HG03039 (cell line): Measurements from ENCODE around the gene BTNL3.
"Not testable (repeated sequence)": the region's sequence is repeated elsewhere in the genome, so short reads cannot be mapped to it uniquely, and the experiment has no call there.

Experiments used
- ATAC-seq: cut with Tn5 transposase; IDR thresholded peaks from one replicate; pipeline ENCODE4 v1.9.1; 2021; ENCODE audit warnings: mild to moderate bottlenecking, moderate library complexity; ENCODE audit not compliant: unreplicated experiment

BTNL3 gene

DNA sequence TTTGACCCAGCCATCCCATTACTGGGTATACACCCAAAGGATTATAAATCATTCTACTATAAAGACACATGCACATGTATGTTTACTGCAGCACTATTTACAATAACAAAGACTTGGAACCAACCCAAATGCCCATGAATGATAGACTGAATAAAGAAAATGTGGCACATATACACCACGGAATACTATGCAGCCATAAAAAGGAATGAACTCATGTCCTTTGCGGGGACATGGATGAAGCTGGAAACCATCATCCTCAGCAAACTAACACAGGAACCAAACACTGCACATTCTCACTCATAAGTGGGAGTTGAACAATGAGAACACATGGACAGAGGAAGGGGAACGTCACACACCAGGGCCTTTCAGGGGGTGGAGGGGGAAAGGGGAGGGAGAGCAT lies 28.8 kb downstream of the BTNL3 start:
- not testable (repeated sequence) for ATAC-seq

DNA sequence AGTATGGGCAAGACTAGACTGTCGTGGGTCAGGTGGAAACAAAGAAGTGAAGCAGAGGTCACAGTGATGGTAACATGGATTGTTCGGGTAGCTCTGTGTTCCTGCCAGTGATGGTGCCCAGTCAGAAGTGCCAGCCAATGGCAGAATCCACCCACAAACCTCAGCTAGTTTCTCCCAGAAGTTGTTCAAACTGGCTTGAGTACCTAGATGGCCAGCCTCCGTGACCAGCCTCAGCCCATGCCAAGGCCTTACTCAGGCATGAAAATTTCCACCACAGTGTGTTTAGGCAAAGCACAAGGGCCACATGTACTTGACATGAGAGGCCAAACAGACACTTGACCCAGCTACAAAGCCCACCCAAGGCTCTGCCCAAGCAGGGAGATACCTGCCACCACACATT lies 32.0 kb downstream of the BTNL3 start:
- ATAC-seq = no peak

DNA sequence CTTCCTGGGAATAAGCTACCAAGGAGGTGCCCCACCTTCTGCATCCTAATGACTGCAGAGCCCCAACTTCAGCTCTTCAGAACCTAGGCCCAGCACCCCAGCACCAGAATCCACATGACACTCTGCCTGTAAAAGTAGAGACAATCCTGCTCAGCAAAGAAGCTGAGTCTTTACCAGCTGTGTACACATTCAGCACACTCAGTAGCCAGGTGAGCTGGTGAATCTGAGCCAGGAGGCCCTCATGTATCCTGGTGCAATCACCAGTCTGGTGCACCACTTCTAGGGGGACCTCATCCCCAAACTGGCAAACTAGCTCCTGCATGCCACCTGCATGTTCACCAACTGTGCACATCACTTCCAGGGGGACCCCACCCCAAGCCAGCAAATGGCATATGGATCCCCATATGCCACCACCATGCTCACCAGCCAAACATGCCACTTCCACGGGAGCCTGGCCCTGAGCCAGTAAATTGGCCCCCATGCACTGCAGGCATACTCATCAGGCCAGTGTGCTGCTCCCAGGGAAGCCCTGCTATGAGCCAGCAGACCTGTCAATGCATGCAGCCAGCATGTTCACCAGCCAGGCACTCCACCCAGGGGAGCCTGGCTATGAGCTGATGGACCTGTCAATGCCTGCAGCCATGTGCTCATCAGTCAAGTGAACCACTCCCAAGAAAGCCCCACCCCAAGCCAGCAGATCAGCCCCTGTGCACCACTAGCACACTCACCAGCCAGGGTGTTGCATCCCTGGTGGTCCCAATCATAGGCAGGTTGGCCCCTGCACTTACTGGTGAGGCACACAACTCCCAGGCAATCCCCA lies 35.8 kb downstream of the BTNL3 start:
- ATAC-seq = no peak

DNA sequence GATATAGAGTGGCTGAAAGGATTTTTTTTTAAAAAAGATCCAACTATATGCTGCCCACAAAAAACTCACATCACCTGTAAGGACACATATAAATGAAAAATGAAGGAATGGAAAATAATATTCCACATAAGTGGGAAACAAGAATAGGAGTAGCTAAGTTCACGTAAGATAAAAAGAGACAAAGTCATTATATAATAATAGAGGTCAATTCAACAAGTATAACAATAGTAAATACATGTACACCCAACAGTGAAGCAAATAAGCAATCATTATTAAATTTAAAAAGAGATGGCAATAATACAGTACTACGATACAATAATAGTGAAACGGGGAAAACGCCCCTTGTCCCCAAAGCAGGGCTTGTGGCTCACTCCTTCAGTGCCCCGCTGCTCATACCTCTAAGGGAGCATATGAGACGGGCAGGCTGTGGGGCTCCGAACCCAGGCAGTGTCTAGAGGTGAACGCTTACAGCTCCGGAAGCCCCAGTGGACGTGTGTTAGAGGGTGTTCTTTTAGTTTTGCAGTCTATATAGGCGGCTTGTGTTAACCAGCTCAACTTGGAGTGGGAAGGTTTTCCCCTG lies 38.9 kb downstream of the BTNL3 start:
- no peak for ATAC-seq

DNA sequence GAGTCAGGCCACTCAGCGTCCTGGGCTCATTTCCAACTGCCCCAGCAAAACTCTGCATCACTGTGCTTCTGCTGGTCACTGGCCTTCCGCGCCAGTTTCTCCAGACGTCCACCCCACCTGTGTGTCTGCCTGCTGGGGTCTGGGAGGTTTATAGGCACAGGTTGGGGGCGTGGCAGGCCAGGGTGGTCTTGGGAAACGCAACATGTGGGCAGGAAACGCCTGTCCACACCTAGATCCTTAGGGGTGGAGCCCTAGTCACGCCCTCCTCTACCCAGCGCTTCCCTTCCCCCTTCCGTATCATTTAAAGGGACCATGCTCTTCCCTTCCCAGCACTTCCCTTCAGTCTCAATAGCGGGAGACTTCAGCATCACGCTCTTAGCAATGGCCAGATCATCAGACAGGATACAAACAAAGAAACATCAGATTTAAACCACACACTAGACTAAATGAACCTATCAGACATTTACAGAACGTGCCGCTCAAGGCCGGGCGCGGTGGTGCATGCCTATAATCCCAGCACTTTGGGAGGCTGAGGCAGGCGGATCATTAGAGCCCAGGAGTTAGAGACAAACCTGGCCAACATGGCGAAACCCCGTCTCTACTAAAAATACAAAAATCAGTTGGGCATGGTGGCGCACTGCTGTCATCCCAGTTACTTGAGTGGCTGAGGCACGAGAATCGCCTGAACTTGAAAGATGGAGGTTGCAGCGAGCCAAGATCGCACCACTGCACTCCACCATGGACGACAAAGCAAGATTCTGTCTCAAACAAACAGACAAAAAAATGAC lies 39.6 kb downstream of the BTNL3 start:
- no peak for ATAC-seq

- no peak for ATAC-seq
Observed at GRCh38 chr5:181031716-181032115, 43.1 kb downstream of the BTNL3 start.

DNA sequence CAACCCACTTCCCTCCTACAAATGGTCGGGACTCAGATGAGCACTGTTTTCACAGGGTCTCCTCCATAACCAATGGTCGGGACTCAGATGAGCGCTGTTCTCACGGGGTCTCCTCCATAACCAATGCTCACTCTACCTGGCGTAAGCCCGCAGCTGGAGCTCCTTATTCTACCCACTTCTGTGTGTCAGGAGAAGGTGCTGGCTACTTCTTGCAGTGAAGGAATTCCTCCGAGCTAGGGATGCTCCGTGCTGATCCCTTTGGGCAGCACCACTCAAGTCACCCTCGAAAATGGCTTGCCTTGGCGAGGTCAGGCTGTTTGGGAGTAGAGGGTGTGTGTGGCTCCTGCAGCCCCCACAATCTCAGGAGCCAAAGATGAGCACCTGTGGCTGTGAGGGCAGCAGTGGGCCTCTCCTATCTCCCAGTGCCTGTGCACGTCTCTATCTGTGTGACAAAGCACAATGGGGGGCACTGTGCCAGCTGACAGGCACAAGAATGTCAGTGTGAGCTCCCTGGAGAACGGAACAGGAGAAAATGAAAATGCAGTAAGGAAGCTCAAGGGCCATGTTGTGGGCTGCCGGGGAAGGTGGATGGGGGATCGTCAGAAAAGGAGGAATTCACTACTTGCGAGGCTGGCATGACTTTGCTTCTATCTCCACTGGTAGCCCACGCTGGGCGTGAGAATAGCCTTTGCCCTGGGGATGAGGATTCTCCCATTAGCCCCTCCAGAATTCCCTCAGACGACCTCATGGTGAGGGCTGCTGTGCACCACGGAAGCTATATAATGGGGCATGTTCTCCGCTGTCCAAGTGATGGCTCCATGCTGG lies 47.6 kb downstream of the BTNL3 start:
- no peak for ATAC-seq

DNA sequence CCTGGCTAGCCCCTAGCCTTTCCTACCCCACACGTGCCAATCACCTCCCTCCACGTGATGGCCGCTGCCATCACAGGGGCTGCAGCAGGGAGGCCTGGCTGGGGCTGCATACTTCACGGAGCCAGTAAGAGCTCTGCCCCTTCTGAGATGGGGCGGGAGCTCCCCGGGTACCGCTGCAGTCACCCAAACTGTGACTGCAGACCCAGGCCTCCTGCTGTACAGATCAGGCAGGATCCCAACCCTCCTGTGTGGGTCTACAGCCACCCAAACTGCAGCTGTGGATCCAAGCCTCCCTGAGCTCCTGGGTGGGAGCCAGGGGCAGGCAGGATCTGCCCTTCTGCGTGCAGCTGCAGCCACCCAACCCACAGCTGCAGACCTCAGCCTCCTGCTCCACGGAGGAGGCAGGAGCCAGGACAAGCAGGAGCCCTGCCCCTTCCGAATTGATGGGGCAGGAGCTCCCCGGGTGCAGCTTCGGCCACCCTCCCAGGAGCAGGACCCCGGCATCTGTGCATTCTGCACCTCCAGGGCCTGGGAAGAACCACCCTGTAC lies 48.2 kb downstream of the BTNL3 start:
- no peak for ATAC-seq

DNA sequence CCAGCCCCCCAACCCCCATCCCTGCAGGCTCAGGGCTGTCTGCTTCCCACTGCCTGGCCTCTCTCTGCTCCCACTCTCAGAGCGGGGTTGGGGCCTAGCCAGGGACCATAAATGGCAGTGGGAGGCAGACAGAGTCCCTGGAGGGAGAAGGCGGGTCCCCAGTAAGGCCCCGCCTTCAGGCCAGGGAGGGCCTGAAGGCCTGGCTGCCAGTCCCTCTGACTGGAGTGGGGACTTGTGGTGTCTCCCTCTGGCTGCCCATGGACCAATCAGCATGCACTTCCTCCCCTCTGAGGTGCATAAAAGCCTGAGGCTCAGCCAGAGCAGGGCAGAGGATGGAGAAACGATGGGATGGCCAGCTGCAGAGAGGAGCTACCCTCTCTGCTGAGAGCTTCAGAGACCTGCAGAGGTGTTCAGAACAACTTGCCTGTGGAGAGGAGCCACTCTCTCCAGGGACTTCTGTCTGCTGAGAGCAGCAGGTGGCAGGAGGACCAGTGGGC lies 48.8 kb downstream of the BTNL3 start:
- ATAC-seq = no peak

DNA sequence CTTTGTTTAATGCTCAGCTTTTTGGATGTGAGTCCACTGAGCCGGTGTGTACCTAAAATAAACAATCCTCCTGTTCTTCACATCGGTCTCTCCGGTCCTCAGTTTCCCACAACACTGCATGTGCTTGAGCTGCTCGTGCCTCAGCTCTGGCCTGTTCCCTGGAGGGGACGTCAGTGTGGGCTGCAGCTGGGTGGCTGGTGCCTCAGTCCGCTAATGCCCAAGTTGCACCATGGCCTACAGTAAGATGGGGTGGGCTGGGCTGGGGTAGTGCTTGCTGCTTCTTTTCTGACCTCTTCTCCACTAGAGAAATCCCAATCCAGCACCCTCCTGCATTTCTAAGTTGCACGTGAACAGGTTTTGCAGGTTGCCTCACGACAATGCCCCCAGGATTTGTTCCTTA lies 50.8 kb downstream of the BTNL3 start:
- no peak for ATAC-seq

DNA sequence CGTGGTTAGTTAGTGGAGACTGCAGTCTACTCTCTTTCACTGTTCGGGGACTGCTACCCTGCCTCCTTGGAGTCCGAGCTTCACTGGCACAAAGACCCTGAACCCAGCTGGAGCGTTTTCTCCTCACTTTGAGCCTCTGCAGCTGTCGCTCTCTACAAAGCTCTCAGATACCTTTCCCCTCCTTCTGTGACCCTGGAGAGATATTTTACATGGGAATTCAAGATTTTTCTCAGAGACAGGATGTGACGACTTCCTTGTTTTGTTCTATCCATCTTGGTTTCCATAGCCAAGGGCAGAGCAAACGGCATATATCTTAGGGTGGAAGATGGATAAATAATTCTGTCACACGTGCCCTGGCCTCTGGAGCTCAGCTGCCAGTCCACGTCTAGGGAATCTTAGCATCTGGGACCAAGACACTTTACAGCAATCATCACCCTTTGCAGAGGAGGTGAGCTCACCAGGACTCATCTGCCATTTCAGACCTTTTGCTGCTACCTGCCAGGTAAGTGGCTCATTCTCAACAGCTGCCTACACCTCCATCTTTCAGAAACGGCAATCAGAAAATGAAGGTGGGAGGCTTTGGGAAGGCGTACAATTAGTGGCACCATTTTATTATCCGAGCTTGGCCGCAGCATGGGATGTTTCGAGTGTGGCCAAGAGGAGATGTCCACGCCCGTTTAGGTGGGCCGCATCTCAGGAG lies 51.4 kb downstream of the BTNL3 start, which contains the start of gene BTNL9:
TSS of gene BTNL9 (plus strand) at position 336 of the 700 bp plus-strand sequence. CDS start 5,224 bp downstream, outside the sequence.
- ATAC-seq = no peak

- ATAC-seq = no peak
Observed at GRCh38 chr5:181040631-181040945, 51.9 kb downstream of the BTNL3 start.

DNA sequence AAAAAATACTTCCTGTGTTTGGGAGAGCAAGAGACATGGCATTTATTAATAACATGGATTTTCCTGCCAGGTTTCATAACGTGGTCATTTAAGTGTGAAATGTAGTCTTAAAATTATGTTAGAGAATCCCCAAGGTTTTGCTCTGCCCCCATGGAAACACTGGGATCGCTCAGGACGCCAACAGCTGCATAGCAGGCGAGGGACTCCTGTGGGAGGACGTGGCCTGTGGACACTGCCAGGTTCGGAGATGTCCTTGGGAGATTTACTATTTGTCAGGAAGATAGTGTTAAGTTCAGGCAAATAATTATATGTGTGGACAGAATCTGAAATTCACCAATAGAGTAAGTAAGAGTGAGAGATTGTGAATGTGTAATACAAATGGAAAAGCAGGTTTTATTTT lies 52.4 kb downstream of the BTNL3 start:
- ATAC-seq = no peak

GRCh38 chr5:181042036-181042713 lies 53.5 kb downstream of the BTNL3 start:
- no peak for ATAC-seq

DNA sequence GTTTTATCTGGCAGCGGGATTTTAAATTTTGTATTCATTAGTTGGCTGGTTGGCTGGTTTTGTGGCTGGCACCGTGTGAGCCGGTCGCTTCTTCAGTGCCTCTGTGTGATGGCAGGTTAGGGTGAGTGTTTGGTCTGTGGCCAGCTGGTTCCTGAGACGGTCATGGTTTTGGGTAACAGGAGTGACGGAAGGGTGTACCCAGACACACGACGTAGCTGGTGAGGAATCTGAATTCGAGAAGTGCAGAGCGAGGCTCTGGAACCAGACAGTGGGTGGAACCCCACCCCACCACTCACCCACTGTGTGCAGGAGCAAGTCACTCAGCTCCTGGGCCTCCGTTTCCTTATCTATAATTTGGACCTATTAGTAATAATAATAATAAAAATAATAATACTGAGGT lies 54.1 kb downstream of the BTNL3 start:
- ATAC-seq = no peak

- no peak for ATAC-seq
Observed at GRCh38 chr5:181043285-181044092, 54.8 kb downstream of the BTNL3 start.

DNA sequence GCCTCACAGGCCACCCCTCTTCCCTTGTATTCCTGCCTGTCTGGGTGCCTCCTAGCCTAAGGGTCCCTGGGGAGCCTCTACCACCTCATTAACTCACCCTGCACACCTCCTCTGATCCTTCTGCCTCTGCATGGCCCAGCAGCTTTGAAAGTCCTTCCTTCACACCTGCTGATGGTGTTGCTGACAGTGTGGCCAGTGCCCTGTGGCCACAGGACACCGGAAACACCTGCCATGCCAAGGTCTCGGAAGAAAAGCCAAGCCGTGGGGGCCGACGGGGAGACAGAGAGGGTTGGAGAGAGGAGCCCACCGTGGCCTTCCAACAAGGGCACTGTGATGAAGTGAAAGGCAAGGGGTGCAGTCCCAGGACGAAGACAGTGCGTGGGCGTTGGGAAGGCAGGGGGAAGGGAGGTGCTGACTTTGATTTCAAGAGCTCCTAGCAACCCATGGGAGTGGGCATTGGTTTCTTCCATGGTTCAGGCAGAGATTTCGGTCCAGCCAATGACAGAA lies 55.5 kb downstream of the BTNL3 start:
- ATAC-seq = no peak

GRCh38 chr5:181044662-181045305 lies 56.1 kb downstream of the BTNL3 start:
- ATAC-seq = no peak
